Stimulated activated naive CD8-positive, alpha-beta T cell treated with anti-CD3 and anti-CD28 coated beads, Interleukin-15, Interleukin-2, amounts not matched to agents 100 ng/mL and 50 ng/mL, for 24 hours (primary cell): ENCODE data around the gene THBS3.
"Not testable (repeated sequence)": the region's sequence is repeated elsewhere in the genome, so short reads cannot be mapped to it uniquely, and the experiment has no call there.

Source experiments
- H3K27ac Mint-ChIP-seq: one replicate; pipeline ENCODE4 v1.8.0; 2021; ENCODE audit warnings: mild to moderate bottlenecking, mixed read lengths
- H3K27me3 Mint-ChIP-seq: one replicate; pipeline ENCODE4 v1.8.0; 2021; ENCODE audit warnings: mixed read lengths
- H3K36me3 Mint-ChIP-seq: one replicate; pipeline ENCODE4 v1.8.0; 2021; ENCODE audit warnings: low read depth, mixed read lengths
- H3K4me1 Mint-ChIP-seq: one replicate; pipeline ENCODE4 v1.8.0; 2021; ENCODE audit warnings: low read depth, mixed read lengths
- H3K4me3 Mint-ChIP-seq: one replicate; pipeline ENCODE4 v1.8.0; 2021; ENCODE audit warnings: mild to moderate bottlenecking, mixed read lengths
- H3K9me3 Mint-ChIP-seq: one replicate; pipeline ENCODE4 v1.8.0; 2021; ENCODE audit warnings: mixed read lengths

Gene THBS3

DNA sequence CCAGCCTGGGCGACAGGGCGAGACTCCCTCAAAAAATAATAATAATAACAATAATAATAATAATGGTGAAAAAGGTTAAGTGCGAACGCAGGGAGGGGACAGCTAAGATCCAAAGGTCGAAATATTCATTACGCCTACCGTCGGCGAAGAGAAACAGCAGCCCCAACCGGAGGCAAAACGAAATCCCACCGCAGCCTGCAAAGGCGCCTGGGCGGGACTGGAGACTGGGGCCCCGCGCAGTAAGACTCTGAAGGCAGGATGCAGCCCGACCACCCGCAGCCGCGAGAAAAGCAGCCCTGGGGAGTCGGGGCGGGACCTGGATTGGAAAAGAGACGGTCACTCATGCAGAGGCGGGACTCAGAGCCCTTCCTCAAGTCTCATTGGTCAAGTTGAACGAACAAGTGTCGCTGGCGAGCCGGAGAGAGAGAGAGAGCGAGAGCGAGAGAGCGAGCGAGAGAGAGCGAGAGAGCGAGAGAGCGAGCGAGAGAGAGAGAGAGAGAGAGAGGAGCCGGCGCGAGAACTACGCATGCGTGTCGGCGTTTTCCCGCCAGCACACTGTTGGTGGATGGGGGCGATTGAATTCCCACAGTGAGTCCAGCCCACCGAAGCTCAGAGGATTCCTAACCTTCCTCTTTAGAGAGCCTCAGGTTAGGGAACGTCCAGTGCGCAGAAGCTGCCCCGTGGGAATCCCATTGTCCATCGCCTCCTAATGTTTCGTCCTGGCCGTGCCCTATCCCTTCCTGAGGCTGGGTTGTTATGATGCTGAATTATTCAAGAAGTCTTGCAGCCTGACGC lies 36.9 kb upstream of the THBS3 start:
- H3K27me3 Mint-ChIP-seq = peaks cover 4% of the 10 kb centered on the region
- peak overlapping the region; percentile 87 for H3K4me3 Mint-ChIP-seq
- peaks cover 47% of the 10 kb centered on the region for H3K4me1 Mint-ChIP-seq
- H3K27ac Mint-ChIP-seq = peak overlapping the region; percentile 100
- peaks cover 4% of the 10 kb centered on the region for H3K9me3 Mint-ChIP-seq
- peaks cover 20% of the 10 kb centered on the region for H3K36me3 Mint-ChIP-seq

DNA sequence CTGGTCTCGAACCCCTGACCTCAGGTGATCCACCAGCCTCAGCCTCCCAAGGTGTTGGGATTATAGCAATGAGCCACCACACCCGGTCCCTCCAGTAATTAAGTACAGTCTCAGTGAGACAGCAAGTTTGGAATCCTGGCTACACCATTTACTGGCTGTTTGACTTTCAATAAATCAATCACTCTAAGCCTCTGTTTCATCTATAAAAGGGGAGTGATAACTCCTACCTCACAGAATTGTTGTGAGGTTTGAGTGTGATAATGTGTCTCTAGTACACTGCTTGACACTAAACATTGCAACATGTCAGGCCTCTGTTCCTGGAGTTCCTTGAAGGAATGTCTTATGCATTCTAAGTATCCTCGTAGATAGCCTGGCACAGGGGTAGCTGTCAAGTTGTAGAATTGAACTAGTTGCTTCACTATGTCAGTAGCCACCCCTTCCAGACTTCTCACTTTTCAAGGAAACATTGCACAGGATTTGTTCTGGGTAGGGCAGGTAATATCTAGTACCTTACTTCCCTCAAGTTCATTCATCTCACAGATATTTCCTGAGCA lies 35.2 kb upstream of the THBS3 start:
- peaks cover 47% of the 10 kb centered on the region for H3K4me1 Mint-ChIP-seq
- peak overlapping the region; percentile 87 for H3K4me3 Mint-ChIP-seq
- H3K36me3 Mint-ChIP-seq = peaks cover 20% of the 10 kb centered on the region
- H3K27me3 Mint-ChIP-seq = peaks cover 4% of the 10 kb centered on the region
- H3K27ac Mint-ChIP-seq = peak overlapping the region; percentile 89
- H3K9me3 Mint-ChIP-seq = peaks cover 4% of the 10 kb centered on the region

DNA sequence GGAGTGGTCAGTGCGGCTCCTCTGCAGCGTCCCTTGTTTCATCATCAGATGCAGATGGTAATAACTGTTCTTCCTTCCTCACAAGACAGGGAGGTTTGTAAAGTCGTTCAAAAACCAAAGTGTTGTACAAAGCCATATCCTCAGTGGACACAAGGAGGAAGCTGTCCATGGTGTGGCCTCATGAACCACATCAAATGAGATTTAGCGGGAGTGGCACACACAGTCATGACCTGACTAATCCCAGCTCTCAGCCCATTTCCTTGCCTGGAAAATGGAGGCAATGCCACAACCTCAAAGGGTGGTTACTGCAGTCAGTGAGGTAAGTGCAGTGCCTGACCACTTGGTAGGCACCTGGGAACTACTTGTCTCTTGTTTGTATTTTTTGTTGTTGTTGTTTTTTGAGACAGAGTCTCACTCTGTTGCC lies 34.2 kb upstream of the THBS3 start:
- Mint-ChIP-seq H3K36me3 (peaks cover 24% of the 10 kb centered on the region), H3K9me3 (peaks cover 4% of the 10 kb centered on the region), H3K4me1 (peaks cover 47% of the 10 kb centered on the region), H3K4me3 (peak overlapping the region; percentile 82), H3K27ac (peak overlapping the region; percentile 88), H3K27me3 (peaks cover 4% of the 10 kb centered on the region)

DNA sequence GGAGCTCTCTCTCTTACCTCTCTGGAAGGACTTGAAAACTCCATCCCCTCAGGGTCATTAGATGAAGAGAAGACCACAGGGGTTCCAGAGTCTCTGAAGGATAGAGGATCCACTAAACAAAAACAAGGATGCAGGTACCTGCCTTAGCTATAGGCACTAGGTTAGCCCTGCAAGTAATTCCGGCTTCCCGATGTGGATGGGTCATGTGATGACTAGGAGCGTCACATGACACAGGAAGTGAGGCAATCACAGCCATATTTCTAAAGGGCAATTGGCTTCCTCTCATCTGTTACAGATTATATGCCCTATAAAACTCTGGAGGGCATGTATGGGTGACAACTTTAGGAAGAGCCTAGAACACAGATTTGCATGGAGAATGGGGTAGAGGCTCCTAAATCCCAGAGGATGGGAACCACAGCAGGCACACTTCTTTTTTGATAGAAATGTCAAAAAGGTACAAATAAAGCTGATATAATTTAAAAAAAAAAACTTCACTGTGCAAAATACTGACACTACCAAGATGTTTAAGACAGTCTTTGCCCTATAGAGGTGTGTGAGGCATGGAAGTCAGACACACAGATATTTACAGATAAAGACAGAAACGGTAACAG lies 33.5 kb upstream of the THBS3 start:
- H3K4me1 Mint-ChIP-seq = peaks cover 47% of the 10 kb centered on the region
- peak overlapping the region; percentile 88 for H3K27ac Mint-ChIP-seq
- H3K27me3 Mint-ChIP-seq = peaks cover 4% of the 10 kb centered on the region
- peak overlapping the region; percentile 82 for H3K4me3 Mint-ChIP-seq
- peaks cover 25% of the 10 kb centered on the region for H3K36me3 Mint-ChIP-seq
- H3K9me3 Mint-ChIP-seq = peaks cover 4% of the 10 kb centered on the region

DNA sequence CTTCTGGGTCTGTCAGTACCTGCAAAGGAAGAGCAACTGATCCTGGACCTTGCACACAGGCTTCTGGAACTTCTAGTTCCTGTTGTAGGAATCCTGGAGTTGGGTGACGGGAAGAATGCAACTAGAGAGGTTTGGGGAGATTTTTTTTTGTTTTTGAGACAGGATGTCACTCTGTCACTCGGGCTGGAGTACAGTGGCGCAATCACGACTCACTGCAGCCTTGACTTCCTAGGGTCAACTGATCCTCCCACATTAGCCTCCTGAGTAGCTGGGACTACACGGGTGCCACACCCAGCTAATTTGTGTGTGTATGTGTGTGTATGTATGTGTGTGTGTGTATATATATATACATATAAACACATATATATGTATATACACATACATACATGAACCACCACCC lies 28.8 kb upstream of the THBS3 start:
- Mint-ChIP-seq H3K4me3 (no peak overlapping the region), H3K4me1 (peaks cover 15% of the 10 kb centered on the region), H3K27me3 (no peaks in the 10 kb centered on the region), H3K27ac (no peak overlapping the region), H3K36me3 (peaks cover 22% of the 10 kb centered on the region), H3K9me3 (no peaks in the 10 kb centered on the region)

DNA sequence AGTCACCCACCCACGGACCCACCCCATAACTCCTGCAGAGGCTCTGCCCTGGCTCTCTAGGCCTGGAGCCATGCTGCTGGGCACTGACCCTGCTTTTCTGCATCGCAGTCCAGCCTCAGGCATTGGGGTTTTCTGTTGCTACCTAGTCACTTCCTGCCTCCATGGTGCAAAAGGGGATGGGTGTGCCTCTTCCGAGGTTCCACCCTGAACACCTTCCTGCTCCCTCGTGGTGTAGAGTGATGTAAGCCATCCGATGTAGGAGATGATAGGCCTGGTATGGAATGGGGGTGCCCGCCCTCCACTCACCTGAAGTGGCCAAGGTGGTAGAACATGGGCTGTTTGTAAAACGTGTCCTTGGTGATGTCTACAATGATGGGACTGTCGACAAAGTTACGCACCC lies 27.7 kb upstream of the THBS3 start:
- H3K4me3 Mint-ChIP-seq, H3K9me3 Mint-ChIP-seq, H3K27ac Mint-ChIP-seq, H3K4me1 Mint-ChIP-seq, H3K27me3 Mint-ChIP-seq: not testable (repeated sequence)
- peaks cover 18% of the 10 kb centered on the region for H3K36me3 Mint-ChIP-seq

DNA sequence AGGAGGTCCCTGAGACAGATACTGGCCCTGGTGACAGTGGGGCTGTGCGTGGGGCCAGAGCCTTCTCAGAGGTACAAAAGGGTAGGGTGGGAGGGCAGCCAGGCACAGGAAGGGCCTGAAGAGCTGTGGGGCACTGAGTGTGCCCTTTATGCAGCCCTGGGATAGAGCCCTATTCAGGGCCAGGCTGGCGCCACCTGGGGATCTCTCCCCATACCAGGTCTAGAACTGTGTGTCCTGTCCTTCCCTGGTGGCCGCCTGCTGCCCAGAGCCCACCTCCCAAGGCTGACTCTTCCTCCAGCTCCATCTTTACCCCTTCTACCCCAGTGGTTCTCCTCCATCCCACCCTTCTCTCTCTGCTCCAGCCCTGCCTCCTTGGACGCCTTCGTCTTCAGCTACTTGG lies 25.8 kb upstream of the THBS3 start:
- H3K36me3 Mint-ChIP-seq = peaks cover 18% of the 10 kb centered on the region
- H3K27ac Mint-ChIP-seq, H3K9me3 Mint-ChIP-seq, H3K4me3 Mint-ChIP-seq, H3K27me3 Mint-ChIP-seq, H3K4me1 Mint-ChIP-seq: not testable (repeated sequence)

DNA sequence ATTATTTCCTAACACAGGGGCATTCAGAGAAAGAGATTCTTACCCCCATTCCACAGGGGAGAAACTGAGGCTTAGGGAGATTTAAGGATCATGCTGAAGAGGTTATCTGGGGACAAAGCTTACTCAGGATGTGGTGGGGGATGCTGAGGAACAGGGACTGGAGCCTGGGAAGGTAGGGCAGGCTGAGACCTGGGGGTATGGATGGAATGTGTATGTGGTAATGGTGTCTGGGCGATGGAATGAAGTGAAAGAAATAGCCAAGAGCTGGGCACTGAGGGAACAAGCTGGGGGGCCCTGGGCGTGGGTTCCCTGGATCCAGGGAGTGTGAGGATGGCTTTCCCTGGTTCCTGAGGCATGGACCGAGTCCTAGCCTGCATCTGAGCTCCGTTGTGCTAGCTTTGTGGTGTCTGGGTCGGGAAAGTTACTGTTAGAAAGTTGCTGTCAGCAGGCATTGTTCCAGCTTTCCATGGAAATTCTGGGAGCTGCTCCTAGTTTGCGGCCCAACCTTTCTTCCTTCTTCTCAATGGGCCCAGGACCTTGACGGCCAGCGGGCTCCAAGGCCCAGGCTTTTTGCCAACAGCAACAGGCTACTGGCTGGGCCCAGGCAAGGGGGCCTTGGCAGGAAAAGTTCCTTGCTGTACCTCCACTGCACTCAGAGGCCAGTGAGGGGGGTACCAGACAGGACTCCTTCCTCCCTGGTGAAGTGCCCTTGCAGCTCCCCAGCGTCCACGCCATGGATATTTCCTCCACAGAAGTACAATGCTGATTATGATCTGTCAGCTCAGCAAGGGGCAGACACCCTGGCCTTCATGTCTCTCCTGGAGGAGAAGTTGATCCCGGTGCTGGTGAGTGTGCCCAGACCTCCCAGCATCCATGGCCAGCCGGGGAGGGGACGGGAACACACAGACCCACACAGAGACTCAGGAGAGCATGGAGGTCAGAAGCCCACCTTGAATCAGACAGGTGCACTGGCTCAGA lies 24.6 kb upstream of the THBS3 start:
- H3K4me3 Mint-ChIP-seq, H3K9me3 Mint-ChIP-seq, H3K27me3 Mint-ChIP-seq, H3K27ac Mint-ChIP-seq: not testable (repeated sequence)
- Mint-ChIP-seq H3K36me3 (peaks cover 18% of the 10 kb centered on the region), H3K4me1 (peaks cover 18% of the 10 kb centered on the region)

DNA sequence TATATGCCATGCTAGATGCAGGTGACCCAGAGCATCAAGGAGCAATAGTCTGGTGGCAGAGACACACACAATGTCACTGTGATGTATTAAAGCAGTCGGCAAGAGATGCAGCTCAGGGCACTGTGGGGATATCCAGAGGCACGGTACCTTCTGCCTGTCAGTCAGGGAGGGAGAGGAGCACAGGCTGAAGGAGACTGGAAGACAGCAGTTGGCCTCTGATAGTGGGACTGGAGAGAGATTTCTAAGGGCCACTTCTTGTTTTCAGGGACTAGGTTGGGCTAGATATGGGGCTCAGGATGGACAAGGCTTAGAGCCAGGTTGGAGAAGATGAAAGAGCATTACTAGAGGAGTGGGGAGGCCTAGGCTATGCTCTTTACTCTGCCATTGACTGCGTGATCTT lies 23.6 kb upstream of the THBS3 start:
- not testable (repeated sequence) for H3K27ac Mint-ChIP-seq, H3K27me3 Mint-ChIP-seq
- peaks cover 22% of the 10 kb centered on the region for H3K4me1 Mint-ChIP-seq

DNA sequence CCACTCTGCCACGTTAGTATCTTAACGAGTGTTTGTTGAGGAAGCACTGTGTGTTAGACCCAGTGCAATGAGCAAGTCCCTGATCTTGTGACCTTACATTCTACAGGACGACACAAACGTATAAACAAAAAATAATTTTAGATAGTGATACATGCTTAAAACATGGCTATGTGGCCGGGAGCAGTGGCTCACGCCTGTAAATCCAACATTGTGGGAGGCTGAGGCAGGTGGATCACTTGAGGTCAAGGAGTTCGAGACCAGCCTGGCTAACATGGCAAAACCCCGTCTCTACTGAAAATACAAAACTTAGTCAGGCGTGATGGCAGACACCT lies 20.4 kb upstream of the THBS3 start:
- Mint-ChIP-seq H3K36me3 (peaks cover 10% of the 10 kb centered on the region), H3K27me3 (no peaks in the 10 kb centered on the region), H3K27ac (peak overlapping the region; percentile 89), H3K4me1 (peaks cover 44% of the 10 kb centered on the region), H3K4me3 (peak overlapping the region; percentile 83), H3K9me3 (no peaks in the 10 kb centered on the region)

More for the DNA sequence above, 23.6 kb upstream of the THBS3 start:
- not testable (repeated sequence) for H3K9me3 Mint-ChIP-seq, H3K4me3 Mint-ChIP-seq, H3K36me3 Mint-ChIP-seq

DNA sequence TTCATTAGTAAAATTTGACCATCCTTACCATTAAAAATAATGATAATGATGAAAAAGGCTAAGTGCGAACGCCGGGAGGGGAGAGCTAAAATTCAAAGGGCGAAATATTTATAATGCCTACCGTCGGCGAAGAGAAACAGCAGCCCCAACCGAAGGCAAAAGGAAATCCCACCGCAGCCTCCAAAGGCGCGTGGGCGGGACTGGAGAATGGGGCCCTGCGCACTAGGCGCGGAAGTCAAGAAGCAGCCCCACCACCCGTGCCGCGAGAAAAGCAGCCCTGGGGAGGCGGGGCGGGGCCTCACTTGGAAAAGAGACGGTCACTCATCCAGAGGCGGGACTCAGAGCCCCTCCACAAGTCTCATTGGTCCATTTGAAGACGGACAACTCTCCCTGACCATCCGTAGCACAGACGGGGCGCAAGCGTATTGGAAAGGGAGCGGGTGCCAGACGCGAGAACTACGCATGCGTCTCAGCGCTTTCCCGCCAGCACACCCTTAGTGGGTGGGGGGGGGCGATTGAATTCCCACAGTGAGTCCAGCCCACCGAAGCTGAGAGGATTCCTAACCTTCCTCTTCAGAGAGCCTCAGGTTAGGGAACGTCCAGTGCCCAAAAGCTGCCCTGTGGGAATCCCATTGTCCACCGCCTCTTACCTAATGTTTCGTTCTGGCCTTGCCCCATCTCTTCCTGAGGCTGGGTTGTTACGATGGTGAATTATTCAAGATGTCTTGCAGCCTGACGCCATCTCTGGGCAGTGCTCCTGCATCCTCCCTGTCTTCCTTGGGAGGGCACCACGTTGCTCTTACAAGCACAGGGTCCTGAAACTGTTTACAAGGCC lies 19.8 kb upstream of the THBS3 start:
- peak overlapping the region; percentile 83 for H3K4me3 Mint-ChIP-seq
- no peaks in the 10 kb centered on the region for H3K9me3 Mint-ChIP-seq
- peak overlapping the region; percentile 89 for H3K27ac Mint-ChIP-seq
- H3K4me1 Mint-ChIP-seq = peaks cover 46% of the 10 kb centered on the region
- H3K27me3 Mint-ChIP-seq = no peaks in the 10 kb centered on the region
- H3K36me3 Mint-ChIP-seq = peaks cover 10% of the 10 kb centered on the region

DNA sequence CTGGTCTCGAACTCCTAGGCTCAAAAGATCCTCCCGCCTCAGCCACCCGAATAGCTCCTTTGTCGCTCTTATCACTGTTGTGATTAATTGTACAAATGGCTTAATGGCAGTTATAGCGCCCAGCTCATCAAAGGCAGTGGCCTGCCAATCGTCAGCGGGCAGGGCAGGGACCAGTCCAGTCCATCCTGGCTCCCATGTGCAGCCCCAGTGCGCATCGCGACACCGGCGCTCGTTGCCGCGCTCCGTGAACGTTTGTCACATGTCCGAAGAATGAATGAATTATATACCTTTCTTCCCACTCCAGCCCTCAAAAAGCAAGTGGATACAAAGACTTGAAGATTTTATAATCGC lies 19.2 kb upstream of the THBS3 start:
- Mint-ChIP-seq H3K4me3 (peak overlapping the region; percentile 83), H3K27me3 (no peaks in the 10 kb centered on the region), H3K36me3 (peaks cover 10% of the 10 kb centered on the region), H3K4me1 (peaks cover 46% of the 10 kb centered on the region), H3K9me3 (no peaks in the 10 kb centered on the region), H3K27ac (peak overlapping the region; percentile 89)

DNA sequence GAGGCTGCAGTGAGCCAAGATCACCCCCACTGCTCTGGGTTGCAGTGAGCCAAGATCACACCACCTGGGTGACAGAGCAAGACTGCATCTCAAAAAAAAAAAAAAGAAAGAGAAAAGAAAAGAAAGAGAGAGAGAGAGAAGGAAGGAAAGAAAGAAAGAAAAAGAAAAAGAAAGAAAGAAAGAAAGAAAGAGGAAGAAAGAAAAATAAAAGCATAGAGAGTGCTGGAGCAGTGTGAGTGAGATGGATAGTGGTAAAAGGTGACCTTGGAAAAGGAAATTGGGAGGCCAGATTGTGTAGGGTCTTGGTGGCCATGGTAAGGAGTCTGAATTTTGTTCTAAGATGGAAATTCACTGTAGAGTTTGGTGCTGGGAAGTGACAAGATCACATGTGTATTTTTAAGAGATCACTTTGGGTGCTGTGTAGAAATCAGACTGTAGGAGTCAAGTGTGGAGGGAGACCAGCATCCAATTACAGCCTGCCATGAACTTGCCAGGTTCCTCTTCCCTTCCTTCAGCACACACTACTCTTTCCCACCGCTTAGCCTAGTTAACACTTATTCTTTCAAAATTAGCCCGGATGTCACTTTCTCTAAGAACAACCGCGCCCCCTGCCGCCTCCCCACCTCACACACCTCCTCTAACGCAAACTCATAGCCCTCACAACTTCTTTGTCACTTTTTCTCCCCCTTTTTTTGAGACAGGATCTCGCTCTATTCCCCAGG lies 18.7 kb upstream of the THBS3 start:
- H3K9me3 Mint-ChIP-seq = no peaks in the 10 kb centered on the region
- H3K27ac Mint-ChIP-seq = peak overlapping the region; percentile 89
- H3K27me3 Mint-ChIP-seq = no peaks in the 10 kb centered on the region
- peak overlapping the region; percentile 83 for H3K4me3 Mint-ChIP-seq
- peaks cover 46% of the 10 kb centered on the region for H3K4me1 Mint-ChIP-seq
- H3K36me3 Mint-ChIP-seq = peaks cover 10% of the 10 kb centered on the region

DNA sequence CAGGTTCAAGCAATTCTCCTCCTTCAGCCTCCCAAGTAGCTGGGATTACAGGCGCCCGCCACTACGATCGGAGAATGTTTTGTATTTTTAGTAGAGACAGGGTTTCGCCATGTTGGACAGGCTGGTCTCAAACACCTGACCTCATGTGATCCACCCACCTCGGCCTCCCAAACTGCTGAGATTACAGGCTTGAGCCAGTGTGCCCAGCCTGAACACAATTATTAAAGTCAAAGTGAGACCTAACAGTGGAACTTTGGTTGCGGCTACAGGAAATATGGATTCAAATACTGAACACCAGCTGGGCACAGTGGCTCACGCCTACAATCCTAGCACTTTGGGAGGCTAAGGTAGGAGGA lies 17.7 kb upstream of the THBS3 start:
- H3K4me3 Mint-ChIP-seq = peak overlapping the region; percentile 83
- H3K4me1 Mint-ChIP-seq = peaks cover 46% of the 10 kb centered on the region

More for the DNA sequence above, 17.7 kb upstream of the THBS3 start:
- peak overlapping the region; percentile 89 for H3K27ac Mint-ChIP-seq
- H3K9me3 Mint-ChIP-seq, H3K27me3 Mint-ChIP-seq: not testable (repeated sequence)
- H3K36me3 Mint-ChIP-seq = peaks cover 10% of the 10 kb centered on the region
